HG03439 (cell line): ENCODE data around the gene FRK.
A peak's percentile ranks its signal among the peaks of the same experiment; 100 is the strongest.

ENCODE experiments used
- ATAC-seq: cut with Tn5 transposase; IDR thresholded peaks from one replicate; pipeline ENCODE4 v1.9.1; 2021; ENCODE audit warnings: mild to moderate bottlenecking, moderate library complexity; ENCODE audit not compliant: unreplicated experiment

The FRK gene

GRCh38 chr6:116036075-116036773, 24.5 kb downstream of the FRK start:
- no peak for ATAC-seq

DNA sequence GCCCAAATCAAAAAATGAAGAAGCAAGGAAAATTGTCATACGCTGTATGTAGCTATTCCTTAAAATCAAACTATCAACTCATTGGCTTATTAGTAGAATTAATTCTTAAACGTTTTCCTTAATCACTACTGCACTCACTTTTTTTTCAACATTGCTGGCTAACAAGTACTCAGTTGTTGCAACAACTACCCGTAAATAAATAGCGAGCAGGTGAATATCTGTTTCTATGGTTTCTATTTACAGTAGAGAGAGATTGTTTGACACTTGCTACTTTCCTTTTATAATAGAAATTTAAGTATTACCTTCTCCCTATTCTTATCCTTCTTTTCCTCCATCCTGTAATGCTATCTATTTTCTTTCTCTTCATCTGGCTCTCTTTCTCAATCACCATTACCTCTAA, 25.1 kb downstream of the FRK start:
- ATAC-seq = no peak

DNA sequence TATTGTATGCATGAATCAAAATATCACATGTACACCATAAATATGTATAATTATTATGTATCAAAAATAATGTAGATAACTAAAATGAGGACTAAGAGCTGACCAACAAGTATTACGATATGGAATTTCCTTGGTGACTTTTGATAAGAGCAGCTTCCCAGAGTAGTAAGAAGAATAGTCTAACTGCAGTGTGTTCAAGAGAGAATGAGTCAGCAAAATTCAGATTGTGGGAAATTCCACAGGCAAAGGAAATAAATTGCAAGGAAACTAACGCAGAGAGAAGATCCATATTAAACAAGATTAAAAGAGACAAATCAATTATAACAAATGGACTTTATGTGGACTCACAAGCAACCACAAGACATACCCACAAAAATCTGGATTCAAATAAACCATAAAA, 26.4 kb downstream of the FRK start:
- ATAC-seq = no peak

DNA sequence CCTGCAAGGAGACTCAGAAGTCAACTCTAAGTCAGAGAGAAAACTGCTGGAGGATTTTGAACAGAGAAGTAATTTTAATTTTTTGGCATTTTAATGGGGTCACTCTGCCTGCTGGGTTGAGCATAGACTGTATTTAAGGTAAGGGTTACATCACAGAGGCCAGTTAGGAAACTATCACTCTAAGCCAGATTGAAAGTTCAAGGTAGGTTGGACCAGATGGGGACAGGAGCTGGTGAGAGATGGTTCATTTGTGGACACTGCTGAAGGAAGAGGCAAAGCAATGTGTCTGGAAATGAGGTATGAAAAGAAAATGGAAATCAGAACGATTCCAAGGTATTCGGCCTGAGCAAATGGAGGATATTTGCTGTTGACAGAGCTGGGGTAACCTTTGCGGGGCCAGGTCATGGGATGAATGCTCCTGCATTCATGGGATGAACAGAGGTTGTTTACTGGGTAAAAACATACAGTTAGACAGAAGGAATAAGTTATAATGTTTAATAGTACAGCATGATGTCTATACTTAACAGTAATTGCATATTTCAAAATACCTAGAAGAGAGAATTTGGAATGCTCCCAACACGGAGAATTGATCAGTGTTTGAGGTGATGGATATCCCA, 26.9 kb downstream of the FRK start:
- ATAC-seq = no peak

- no peak for ATAC-seq
These were observed 29.9 kb downstream of the FRK start for GRCh38 chr6:116030770-116031169.

DNA sequence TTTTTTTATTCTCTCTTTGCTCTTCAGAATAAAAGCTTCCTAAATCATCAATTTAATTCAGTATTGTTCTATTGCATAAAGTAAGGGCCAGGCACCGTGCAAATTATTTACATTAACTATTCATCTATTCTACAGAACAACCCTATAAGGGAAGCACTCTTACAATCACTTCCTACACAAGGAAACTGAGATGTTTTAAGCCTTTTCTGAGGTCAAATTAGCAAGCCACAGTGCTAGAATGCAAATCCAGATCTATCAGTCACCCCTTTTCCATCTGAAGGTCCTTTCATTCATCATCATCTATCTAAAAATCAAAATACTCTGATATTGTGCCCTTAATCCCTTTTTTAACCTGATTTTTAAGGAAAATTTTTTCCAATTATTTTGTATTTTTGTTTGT, 31.2 kb downstream of the FRK start:
- ATAC-seq = peak; percentile 62

DNA sequence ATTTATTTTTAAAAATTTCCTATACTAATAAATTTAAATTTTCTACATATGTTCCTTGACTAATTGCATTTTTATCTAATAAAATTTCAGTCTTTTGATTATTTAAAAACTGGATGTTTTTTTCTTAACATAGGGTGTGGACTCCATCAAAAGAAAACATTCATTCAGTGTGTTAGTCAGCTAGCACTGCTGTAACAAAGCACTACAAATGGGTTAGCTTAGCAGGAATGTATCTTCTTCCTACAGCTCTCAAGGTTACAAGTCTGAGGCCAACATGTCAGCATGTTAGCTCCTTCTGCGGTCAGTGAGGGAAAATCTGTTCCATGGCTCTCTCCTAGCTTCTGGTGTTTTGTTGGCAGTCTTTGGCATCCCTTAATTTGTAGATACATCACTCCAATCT, 32.5 kb downstream of the FRK start:
- ATAC-seq = no peak

DNA sequence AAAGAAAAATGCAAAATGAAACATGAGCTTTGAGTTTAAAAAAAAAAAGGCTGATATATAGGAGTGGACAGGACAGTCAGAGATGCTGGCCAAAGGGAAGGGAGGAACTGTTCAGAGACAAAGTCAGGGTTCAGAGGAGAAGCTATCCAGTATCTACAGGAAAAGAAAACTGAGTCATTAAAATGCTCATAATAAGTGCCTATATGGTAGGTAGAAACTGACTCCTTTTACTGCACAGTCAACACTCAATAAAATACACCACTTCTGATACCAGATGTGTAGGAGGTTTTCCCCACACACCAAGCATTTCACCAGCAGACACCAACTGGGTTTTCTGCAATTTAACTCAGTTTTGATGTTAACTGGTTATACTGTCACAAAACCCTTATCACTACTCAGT, 32.9 kb downstream of the FRK start:
- ATAC-seq = peak; percentile 52

DNA sequence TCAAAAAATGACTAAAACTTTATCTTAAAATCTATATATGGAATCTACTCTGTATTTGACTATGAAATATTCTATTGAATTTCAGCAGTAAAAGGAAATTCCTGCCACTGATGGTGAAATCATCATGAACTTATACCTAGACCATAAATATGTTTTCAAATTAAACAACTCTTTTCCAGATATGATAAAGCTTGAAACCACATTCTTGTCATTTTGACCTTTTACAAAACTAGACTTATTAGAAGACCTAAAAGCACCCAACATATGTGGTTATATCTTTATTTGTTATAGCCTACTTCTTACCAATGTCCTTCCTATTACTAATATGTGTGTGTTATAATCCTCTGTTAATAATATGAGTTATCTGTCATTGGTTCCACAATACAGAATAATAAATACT, 35.3 kb downstream of the FRK start:
- no peak for ATAC-seq

DNA sequence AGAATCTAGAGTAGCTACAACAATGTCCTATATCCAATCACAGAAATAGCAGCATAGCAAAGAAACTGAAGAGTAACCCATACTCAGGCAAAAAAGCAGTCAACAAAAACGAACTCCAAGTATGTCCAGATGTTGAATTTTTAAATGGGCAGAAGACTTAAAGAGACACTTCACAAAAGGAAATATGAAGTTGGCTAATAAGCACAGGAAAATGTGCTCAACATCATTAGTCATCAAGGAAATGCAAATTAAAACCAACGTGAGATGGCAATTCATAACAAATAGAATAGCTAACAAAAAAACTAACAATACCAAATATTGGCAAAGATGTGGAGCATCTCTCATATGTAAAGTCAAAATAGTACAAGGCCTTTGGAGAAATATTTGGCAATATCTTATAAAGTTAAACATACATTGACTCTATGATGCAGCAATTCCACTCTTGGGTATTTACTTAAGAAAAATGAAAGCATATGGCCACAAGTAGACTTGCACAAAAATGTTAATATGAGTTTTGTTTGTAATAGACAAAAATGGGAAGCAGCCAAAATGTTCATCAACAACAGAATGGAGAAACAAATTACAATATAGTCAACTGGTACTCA, 37.7 kb downstream of the FRK start:
- ATAC-seq = no peak

GRCh38 chr6:116020738-116021137, 40.0 kb downstream of the FRK start:
- no peak for ATAC-seq

GRCh38 chr6:116019428-116019827, 41.3 kb downstream of the FRK start:
- ATAC-seq = peak; percentile 75

DNA sequence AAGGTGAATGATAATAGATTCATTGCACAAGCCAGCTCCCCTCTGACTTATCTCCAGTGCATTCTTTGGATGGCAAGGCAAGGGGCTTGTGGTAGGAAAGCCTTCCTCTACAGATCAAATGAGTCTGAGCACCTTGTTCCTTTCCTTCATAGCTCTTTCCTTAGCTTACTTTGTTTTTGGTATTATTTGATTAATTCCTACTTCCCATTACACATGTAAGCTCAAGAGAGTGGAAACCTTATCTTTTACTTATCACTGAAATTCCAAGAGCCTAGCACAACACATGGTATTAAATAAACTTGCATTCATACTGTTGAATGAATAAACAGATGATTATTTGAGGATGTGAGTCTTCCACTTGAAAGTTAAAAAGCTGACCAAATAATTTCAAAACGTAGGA, 41.7 kb downstream of the FRK start:
- no peak for ATAC-seq

GRCh38 chr6:116017546-116018295, 43.0 kb downstream of the FRK start:
- no peak for ATAC-seq

DNA sequence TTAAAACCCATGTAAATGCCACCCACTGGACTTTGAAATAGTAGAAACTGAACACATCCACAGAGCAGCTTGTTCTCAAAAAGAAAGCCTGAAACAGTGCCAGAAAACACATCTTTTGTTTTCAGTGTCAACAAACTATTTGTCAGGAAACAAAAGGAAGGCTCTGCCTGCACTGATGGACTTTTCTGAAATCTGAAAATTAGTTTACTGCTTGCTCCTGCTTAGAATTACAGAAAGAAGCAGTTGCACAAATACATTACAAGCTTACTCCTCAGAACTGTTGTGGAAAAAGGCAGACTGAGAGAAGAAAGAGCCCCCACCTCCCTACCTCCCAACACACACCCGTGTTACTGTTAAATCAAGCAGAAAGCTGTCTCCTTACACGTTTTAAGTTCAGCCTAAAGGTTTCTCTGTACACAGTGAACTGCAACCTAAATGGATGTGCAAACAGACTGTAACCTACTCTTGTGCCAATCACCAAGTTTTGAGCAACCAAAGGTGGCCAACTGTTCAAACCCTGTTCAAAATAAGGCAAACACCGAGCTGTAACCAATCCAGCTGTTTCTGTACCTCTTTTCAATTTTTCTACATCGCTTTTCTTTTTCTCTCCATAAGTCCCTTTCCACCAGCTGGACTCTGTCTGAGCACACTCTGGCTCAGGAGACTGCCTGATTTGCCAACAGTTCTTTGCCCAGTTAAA, 43.7 kb downstream of the FRK start:
- no peak for ATAC-seq

DNA sequence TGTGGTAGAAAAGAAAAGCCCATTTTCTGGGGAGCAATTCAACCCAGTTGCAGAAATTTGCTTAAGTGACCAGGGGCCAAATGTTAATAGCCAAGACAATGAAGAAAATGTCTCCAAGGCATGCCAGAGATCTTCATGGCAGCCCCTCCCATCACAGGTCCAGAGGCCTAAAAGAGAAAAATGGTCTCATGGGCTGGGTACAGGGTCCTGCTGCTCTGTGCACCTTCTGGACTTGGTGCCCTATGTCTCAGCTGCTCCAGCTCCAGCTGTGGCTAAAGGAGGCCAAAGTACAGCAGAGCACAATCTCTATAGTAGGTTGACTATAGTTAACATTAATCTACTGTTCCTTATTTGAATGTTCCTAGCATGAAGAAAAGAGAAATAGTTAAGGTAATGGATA, 44.7 kb downstream of the FRK start:
- no peak for ATAC-seq

GRCh38 chr6:116015561-116015960, 45.1 kb downstream of the FRK start:
- no peak for ATAC-seq

DNA sequence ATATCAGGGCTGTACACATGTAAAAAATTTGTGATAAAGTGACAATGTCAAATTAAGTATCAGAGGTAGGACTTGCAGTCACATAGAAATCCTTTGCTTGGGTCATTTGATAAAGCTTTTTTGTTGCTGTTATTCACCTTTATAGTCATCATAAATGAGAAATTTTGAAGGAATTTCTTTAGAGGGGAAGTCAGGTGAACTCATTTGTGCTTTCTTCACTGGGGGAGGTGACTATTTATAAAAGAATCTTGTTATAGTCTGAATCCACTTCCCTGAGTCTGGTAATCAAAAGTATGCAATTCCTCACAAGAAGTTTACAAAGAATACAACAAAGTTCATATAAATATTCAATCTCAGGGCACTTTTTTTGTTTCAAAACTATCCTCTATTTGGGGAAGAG, 47.7 kb downstream of the FRK start:
- ATAC-seq = no peak

DNA sequence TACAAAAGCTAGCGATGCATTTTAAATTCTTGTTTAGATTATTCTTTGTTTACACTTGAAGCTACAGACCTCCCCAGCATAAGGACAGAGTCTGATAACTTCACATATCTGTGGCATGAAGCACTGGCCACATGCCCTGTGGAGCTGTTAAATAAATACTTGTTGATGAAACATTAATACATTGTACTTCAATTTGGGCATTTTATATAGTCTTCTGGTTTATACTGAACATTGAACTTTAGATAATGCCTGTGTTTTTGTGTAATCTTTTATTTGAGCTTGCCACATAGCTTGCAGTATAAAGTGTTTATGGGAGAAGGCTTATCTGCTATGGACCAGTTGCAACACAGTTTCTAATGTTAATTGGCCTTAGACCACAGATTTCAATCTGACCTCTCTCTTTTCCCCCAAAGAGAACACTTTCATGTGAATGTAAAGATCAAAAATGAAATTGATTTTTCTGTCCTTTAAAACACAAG, 48.2 kb downstream of the FRK start:
- no peak for ATAC-seq

GRCh38 chr6:116011520-116011919, 49.2 kb downstream of the FRK start:
- peak; percentile 75 for ATAC-seq

- ATAC-seq = peak; percentile 41
These were observed 49.8 kb downstream of the FRK start for GRCh38 chr6:116010790-116011401.
